Measurements from ENCODE around the gene TOP1.

GRCh38 chr20:41006936-41007474, 21.6 kb upstream of the TOP1 start:
- no peak for TF ChIP-seq CTCF (IDR thresholded peaks at IDR 0.05 in 4 of 5, conservative IDR thresholded peaks at IDR 0.05 in 1 of 5)
- no peak for TF ChIP-seq POLR2A (IDR thresholded peaks at IDR 0.05)
